ENCODE results near the gene GATAD2B.

The GATAD2B gene

GRCh38 chr1:153956997-153957715, 34.4 kb upstream of the GATAD2B start:
- Histone ChIP-seq H3K4me3 (ENCODE audit: low read depth, low read length) (peak overlapping the region; percentile 89), H3K27ac (ENCODE audit: extremely low read depth, low read depth, low read length) (peak overlapping the region; percentile 90; the same call in 1 of the 2 replicates), H3K4me1 (ENCODE audit: control insufficient read depth, insufficient read depth, low read length) (peaks cover 8% of the 10 kb centered on the region; the same call in 1 of the 2 replicates), H3K36me3 (ENCODE audit: control insufficient read depth in 2 of 2, insufficient read depth in 1 of 2, low read length in 2 of 2) (peaks cover under 1 to 63% of the 10 kb centered on the region in 2 experiments; a peak in 2 of 3 replicates), H3K9me3 (ENCODE audit: control insufficient read depth, insufficient read depth, low read depth, low read length) (no peaks in the 10 kb centered on the region)
- POLR2A ChIA-PET, result interaction anchor here (1.3 to 1.8 kb wide), 2 partner anchors 11 kb away, joined by 4 to 7 read pairs; partner anchors contain the start of genes CREB3L4 and DENND4B
- CTCF ChIA-PET, result interaction anchor here (0.6 to 1.7 kb wide), 5 partner anchors 10 to 795 kb away, joined by 3 to 6 read pairs (median 4); partner anchors contain the start of genes DENND4B and RAB13
- no peak for TF ChIP-seq ZNF843 (tag by site-specific recombination; IDR thresholded peaks at IDR 0.05)
- TF ChIP-seq, protein P1, sequence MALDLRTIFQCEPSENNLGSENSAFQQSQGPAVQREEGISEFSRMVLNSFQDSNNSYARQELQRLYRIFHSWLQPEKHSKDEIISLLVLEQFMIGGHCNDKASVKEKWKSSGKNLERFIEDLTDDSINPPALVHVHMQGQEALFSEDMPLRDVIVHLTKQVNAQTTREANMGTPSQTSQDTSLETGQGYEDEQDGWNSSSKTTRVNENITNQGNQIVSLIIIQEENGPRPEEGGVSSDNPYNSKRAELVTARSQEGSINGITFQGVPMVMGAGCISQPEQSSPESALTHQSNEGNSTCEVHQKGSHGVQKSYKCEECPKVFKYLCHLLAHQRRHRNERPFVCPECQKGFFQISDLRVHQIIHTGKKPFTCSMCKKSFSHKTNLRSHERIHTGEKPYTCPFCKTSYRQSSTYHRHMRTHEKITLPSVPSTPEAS (tag by site-specific recombination; IDR thresholded peaks at IDR 0.05), result peak; percentile 60

GRCh38 chr1:153954826-153955225, 32.1 kb upstream of the GATAD2B start:
- TF ChIP-seq BCL6B (tag by site-specific recombination; IDR thresholded peaks at IDR 0.05), result no peak
- TF ChIP-seq ATF2 (tag by site-specific recombination; IDR thresholded peaks at IDR 0.05; ENCODE audit: low read depth), result no peak
- TF ChIP-seq ZNF670 (tag by site-specific recombination; IDR thresholded peaks at IDR 0.05; ENCODE audit: low read depth), result no peak
- no peak for TF ChIP-seq RBAK (tag by site-specific recombination; IDR thresholded peaks at IDR 0.05)
- TF ChIP-seq ZBTB20 (tag by site-specific recombination; IDR thresholded peaks at IDR 0.05), result no peak
- no peak for TF ChIP-seq BCL11A (tag by site-specific recombination; IDR thresholded peaks at IDR 0.05; ENCODE audit: low read depth)
- no peak for TF ChIP-seq ZNF169 (tag by site-specific recombination; IDR thresholded peaks at IDR 0.05)
- Histone ChIP-seq H3K36me3 (ENCODE audit: control insufficient read depth in 2 of 2, insufficient read depth in 1 of 2, low read length in 2 of 2) (peaks cover 16 to 63% of the 10 kb centered on the region in 2 experiments; a peak in 2 of 3 replicates), H3K4me1 (ENCODE audit: control insufficient read depth, insufficient read depth, low read length) (peaks cover 8% of the 10 kb centered on the region; the same call in 1 of the 2 replicates), H3K4me3 (ENCODE audit: low read depth, low read length) (no peak overlapping the region), H3K9me3 (ENCODE audit: control insufficient read depth, insufficient read depth, low read depth, low read length) (no peaks in the 10 kb centered on the region), H3K27ac (ENCODE audit: extremely low read depth, low read depth, low read length) (no peak overlapping the region)
- CTCF ChIA-PET, result interaction anchor here (0.7 kb wide), 1 partner anchor 20 kb away, joined by 3 read pairs; no protein-coding TSS in a partner anchor
- POLR2A ChIA-PET, result interaction anchor here (1.0 kb wide), 1 partner anchor 8 kb away, joined by 5 read pairs; the partner anchor contains the start of gene SLC39A1

- POLR2A ChIA-PET, result no interaction called here
- H3K4me3 ChIP-seq (ENCODE audit: low read depth, low read length), result no peak overlapping the region
- TF ChIP-seq ZNF16 (tag by site-specific recombination; IDR thresholded peaks at IDR 0.05; ENCODE audit: low read depth) (no peak), ZSCAN30 (tag by site-specific recombination; IDR thresholded peaks at IDR 0.05) (no peak), ZBTB7A (tag by site-specific recombination; IDR thresholded peaks at IDR 0.05; ENCODE audit: low read depth) (no peak), GFI1B (tag by site-specific recombination; IDR thresholded peaks at IDR 0.05) (no peak), ZNF530 (tag by site-specific recombination; IDR thresholded peaks at IDR 0.05; ENCODE audit: low read depth) (no peak)
These were observed 31.1 kb upstream of the GATAD2B start for GRCh38 chr1:153953859-153954365.

More at GRCh38 chr1:153953859-153954365, 31.1 kb upstream of the GATAD2B start:
- Histone ChIP-seq H3K36me3 (ENCODE audit: control insufficient read depth in 2 of 2, insufficient read depth in 1 of 2, low read length in 2 of 2) (peaks cover 16 to 64% of the 10 kb centered on the region in 2 experiments; a peak in 2 of 3 replicates), H3K9me3 (ENCODE audit: control insufficient read depth, insufficient read depth, low read depth, low read length) (no peaks in the 10 kb centered on the region), H3K27ac (ENCODE audit: extremely low read depth, low read depth, low read length) (no peak overlapping the region), H3K4me1 (ENCODE audit: control insufficient read depth, insufficient read depth, low read length) (peaks cover 8% of the 10 kb centered on the region; the same call in 1 of the 2 replicates)
- CTCF ChIA-PET, result interaction anchor here (0.8 to 1.5 kb wide), 2 partner anchors 132 to 157 kb away, joined by 3 to 6 read pairs; no protein-coding TSS in a partner anchor
